GM12891 (cell line): ENCODE results near the gene SLC9C2.

Experiments
- POLR2A ChIP-seq: IDR thresholded peaks from 2 replicates; pipeline ENCODE4 v1.6.1; 2011; ENCODE audit warnings: low read depth, low read length, control low read depth
- POLR2AphosphoS5 ChIP-seq: IDR thresholded peaks from 2 replicates; pipeline ENCODE4 v1.6.1; 2011; ENCODE audit warnings: low read depth, low read length, control low read depth
- TAF1 ChIP-seq: IDR thresholded peaks from 2 replicates; pipeline ENCODE4 v1.6.1; 2011; ENCODE audit warnings: low read depth, low read length, control low read depth

DNA sequence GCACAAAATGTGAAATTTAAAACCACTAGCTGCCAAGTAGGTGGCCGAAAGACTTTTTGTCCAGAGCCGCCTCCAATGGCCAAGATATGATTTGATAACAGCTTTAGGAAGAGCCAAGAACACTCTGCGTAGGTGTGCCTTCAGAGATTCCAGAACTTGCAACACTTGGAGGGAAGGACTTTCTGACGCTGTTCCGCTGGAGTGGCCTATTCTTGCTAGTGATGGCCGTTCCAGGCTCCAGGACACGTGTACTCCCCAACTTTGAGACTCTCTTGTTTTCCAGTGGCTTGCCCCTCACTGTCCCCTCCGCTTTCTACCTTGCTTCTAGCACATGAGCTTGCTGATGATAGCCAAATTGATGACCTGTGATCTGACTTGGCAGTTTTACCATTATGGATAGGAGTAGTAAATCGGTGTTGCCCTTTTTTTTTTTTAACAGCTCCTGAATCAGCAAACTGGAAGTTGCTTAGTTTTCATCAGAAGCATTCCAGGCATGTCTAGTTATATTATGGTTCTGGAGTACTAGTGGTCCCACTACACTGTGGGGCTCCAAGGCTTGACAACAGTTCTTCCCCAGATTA lies 124.7 kb downstream of the SLC9C2 start:
- no peak for TF ChIP-seq TAF1
- no peak for TF ChIP-seq POLR2AphosphoS5
- no peak for TF ChIP-seq POLR2A
